ENCODE measurements around the gene RNF138. TPM values are rescaled to one million over a fixed set of nuclear protein-coding genes. Genes with fewer than 3 reads are reported as not detected.

The RNF138 gene
- total and polyA plus RNA-seq, 2 experiments from 2014 or later: 18.5 to 41.1 TPM

DNA sequence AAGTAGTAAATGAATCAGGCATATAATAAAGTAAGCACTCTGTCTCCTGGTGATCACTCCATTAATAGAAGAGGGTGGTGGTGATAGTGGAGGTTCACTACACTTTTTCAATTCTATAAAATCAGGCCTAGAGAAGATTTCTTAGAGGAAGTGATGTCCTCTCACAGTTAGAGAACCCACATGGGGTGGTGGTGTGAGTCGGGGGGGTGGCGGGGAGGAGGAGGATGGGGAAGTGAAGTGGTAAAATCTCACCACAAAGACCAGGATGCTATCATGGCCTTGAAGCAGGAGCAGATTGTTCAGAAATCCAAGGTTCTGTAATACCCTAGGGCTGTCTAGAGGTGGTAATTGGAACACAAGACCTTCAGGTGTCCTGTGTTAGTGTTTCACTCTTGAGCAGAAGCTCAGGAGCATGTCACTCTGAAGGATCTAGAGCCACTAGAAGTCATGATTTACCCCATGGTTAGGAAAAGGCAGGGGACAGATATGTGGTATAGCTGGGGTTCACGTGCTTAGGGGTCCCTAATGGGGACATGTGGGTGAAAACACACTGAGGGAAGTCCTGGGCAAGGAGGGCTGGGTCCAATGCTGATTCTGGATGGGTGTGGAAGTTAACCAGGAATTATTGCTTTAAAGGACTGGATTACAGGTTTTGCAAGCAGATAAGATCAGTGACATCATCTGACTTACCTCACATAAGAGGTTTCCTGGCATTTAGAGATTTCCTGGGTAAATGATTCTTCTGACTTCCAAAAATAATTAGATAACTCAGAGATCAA, 42.1 kb upstream of the RNF138 start:
- H3K9me3 ChIP-seq (ENCODE audit: low read depth): no peaks in the 10 kb centered on the region
- no peaks in the 10 kb centered on the region for H3K27me3 ChIP-seq
- H3K9me2 ChIP-seq (replicated peaks; ENCODE audit: insufficient read depth): no peaks in the 10 kb centered on the region
- no peaks in the 10 kb centered on the region for H3K4me1 ChIP-seq (ENCODE audit: insufficient read depth)
- no peak for DNase-seq (ENCODE audit: low spot score)
- H3K4me3 ChIP-seq: no peak overlapping the region
- TF ChIP-seq EZH2 (IDR thresholded peaks at IDR 0.05; ENCODE audit: borderline replicate concordance): no peak
- TF ChIP-seq, protein P1, sequence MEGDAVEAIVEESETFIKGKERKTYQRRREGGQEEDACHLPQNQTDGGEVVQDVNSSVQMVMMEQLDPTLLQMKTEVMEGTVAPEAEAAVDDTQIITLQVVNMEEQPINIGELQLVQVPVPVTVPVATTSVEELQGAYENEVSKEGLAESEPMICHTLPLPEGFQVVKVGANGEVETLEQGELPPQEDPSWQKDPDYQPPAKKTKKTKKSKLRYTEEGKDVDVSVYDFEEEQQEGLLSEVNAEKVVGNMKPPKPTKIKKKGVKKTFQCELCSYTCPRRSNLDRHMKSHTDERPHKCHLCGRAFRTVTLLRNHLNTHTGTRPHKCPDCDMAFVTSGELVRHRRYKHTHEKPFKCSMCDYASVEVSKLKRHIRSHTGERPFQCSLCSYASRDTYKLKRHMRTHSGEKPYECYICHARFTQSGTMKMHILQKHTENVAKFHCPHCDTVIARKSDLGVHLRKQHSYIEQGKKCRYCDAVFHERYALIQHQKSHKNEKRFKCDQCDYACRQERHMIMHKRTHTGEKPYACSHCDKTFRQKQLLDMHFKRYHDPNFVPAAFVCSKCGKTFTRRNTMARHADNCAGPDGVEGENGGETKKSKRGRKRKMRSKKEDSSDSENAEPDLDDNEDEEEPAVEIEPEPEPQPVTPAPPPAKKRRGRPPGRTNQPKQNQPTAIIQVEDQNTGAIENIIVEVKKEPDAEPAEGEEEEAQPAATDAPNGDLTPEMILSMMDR (IDR thresholded peaks at IDR 0.05; ENCODE audit: poor library complexity): no peak
- TF ChIP-seq EZH2phosphoT487 (IDR thresholded peaks at IDR 0.05; ENCODE audit: low read depth, severe bottlenecking, unreplicated experiment): no peak
- no peaks in the 10 kb centered on the region for H3K36me3 ChIP-seq (replicated peaks; ENCODE audit: insufficient read depth, low read depth)
- H2AFZ ChIP-seq: no peak overlapping the region
- WGBS (ENCODE audit: low lambda C conversion rate, missing lambda C conversion rate): 95% methylated on average over 3 of the region's 3 CpGs
- H4K20me1 ChIP-seq (ENCODE audit: insufficient read depth, poor library complexity, severe bottlenecking): no peaks in the 10 kb centered on the region
- no peak overlapping the region for H3K27ac ChIP-seq
- no peak overlapping the region for H3K4me2 ChIP-seq
- H3K79me2 ChIP-seq: no peaks in the 10 kb centered on the region

DNA sequence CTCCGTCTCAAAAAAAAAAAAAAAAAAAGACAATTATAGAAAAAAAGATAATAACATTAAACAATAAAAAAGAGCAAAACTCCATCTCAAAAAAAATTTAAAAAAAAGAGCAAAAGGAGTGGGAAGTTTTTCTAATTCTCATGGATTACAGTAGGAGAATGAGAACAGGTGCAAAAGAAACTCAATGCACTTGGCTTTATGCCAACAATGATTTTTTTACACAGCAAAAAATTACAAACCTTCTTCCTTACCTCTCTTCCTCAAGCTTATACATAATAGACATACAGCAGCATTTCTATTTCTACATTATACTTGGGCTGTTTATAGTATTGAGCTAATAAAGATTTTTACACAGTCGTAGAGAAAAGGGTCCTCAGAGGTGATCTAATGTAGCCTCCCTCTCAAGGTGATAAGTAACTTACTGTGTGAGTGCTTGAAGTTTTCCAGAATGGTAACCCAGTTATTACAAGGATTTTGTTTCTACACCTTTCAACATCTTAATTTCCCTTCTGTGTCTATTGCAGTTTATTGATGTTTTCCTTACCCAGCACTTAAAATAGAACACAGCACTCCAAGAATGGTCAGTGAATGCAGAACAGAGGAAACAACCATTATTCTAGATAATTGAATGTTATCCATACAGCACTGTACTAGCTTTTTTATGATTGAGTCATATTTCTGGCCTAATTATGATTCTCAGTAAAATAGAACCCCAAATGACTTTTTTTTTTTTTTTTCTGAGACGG, 34.9 kb upstream of the RNF138 start:
- 86% methylated on average over 3 of the region's 3 CpGs for WGBS (ENCODE audit: low lambda C conversion rate, missing lambda C conversion rate)
- Histone ChIP-seq H3K36me3 (replicated peaks; ENCODE audit: insufficient read depth, low read depth) (no peaks in the 10 kb centered on the region), H4K20me1 (ENCODE audit: insufficient read depth, poor library complexity, severe bottlenecking) (no peaks in the 10 kb centered on the region), H3K4me1 (ENCODE audit: insufficient read depth) (no peaks in the 10 kb centered on the region), H3K9me3 (ENCODE audit: low read depth) (no peaks in the 10 kb centered on the region), H3K4me3 (no peak overlapping the region), H3K4me2 (no peak overlapping the region), H3K9me2 (replicated peaks; ENCODE audit: insufficient read depth) (no peaks in the 10 kb centered on the region), H2AFZ (no peak overlapping the region), H3K27ac (no peak overlapping the region), H3K27me3 (no peaks in the 10 kb centered on the region), H3K79me2 (no peaks in the 10 kb centered on the region)
- no peak for DNase-seq (ENCODE audit: low spot score)
- TF ChIP-seq, protein P1 (IDR thresholded peaks at IDR 0.05; ENCODE audit: poor library complexity): no peak
- TF ChIP-seq EZH2 (IDR thresholded peaks at IDR 0.05; ENCODE audit: borderline replicate concordance) (no peak), EZH2phosphoT487 (IDR thresholded peaks at IDR 0.05; ENCODE audit: low read depth, severe bottlenecking, unreplicated experiment) (no peak)

DNA sequence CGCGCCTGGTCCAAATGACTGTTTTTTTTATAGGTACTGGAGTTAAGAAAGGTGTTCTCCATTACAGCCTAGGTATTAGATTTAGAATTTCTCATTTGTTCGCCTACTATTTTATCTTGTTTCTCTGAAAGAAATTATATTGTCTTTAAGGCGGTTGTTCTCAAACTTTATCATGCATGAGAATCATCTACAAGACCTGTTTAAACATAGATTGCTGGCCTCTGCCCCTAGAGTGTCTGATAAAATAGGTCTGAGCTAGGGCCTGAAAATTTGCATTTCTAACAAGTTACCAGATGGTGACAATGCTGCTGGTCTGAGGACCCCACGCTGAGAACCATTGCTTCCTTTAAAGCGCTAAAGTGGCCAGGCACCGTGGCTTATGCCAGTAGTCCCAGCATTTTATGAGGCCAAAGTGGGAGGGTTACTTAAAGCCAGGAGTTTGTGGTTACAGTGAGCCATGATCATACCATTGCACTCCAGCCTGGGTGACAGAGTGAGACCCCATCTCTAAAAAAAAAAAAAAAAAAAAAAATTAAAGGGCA, 34.0 kb upstream of the RNF138 start:
- no peak overlapping the region for H3K27ac ChIP-seq
- no peak overlapping the region for H3K4me3 ChIP-seq
- no peaks in the 10 kb centered on the region for H3K9me2 ChIP-seq (replicated peaks; ENCODE audit: insufficient read depth)
- no peak for DNase-seq (ENCODE audit: low spot score)
- no peak overlapping the region for H3K4me2 ChIP-seq
- H3K36me3 ChIP-seq (replicated peaks; ENCODE audit: insufficient read depth, low read depth): no peaks in the 10 kb centered on the region
- H2AFZ ChIP-seq: no peak overlapping the region
- WGBS (ENCODE audit: low lambda C conversion rate, missing lambda C conversion rate): 56% methylated on average over 7 of the region's 7 CpGs
- no peaks in the 10 kb centered on the region for H3K79me2 ChIP-seq
- H4K20me1 ChIP-seq (ENCODE audit: insufficient read depth, poor library complexity, severe bottlenecking): no peaks in the 10 kb centered on the region
- no peaks in the 10 kb centered on the region for H3K4me1 ChIP-seq (ENCODE audit: insufficient read depth)
- TF ChIP-seq EZH2phosphoT487 (IDR thresholded peaks at IDR 0.05; ENCODE audit: low read depth, severe bottlenecking, unreplicated experiment) (no peak), EZH2 (IDR thresholded peaks at IDR 0.05; ENCODE audit: borderline replicate concordance) (no peak)
- TF ChIP-seq, protein P1 (IDR thresholded peaks at IDR 0.05; ENCODE audit: poor library complexity): no peak
- no peaks in the 10 kb centered on the region for H3K27me3 ChIP-seq
- H3K9me3 ChIP-seq (ENCODE audit: low read depth): no peaks in the 10 kb centered on the region
